GM21381 (cell line): ENCODE results near the gene RPUSD2.

Experiments used
- ATAC-seq: cut with Tn5 transposase; IDR thresholded peaks from one replicate; pipeline ENCODE4 v1.9.1; 2021; ENCODE audit warnings: mild to moderate bottlenecking, moderate library complexity; ENCODE audit not compliant: unreplicated experiment

The RPUSD2 gene

GRCh38 chr15:40569129-40569953 lies at the start of gene RPUSD2:
Gene RPUSD2, plus strand, starts transcription at chr15:40569299. Its CDS starts 39 bp downstream, at chr15:40569338.
- ATAC-seq, result peak; percentile 47

- ATAC-seq, result no peak
Measured at GRCh38 chr15:40523611-40524010, 45.5 kb upstream of the RPUSD2 start.

- no peak for ATAC-seq
Measured at GRCh38 chr15:40525855-40526254, 43.2 kb upstream of the RPUSD2 start.

- ATAC-seq, result no peak
Measured at GRCh38 chr15:40528801-40529200, 40.3 kb upstream of the RPUSD2 start.

GRCh38 chr15:40533763-40534364 lies 35.2 kb upstream of the RPUSD2 start:
- ATAC-seq, result no peak

GRCh38 chr15:40534371-40534770 lies 34.7 kb upstream of the RPUSD2 start:
- ATAC-seq, result no peak

- ATAC-seq, result no peak
Measured at GRCh38 chr15:40536501-40536900, 32.6 kb upstream of the RPUSD2 start.

- no peak for ATAC-seq
Measured at GRCh38 chr15:40538976-40539375, 30.1 kb upstream of the RPUSD2 start.

GRCh38 chr15:40543082-40543481 lies 26.0 kb upstream of the RPUSD2 start:
- no peak for ATAC-seq

GRCh38 chr15:40543631-40544294 lies 25.3 kb upstream of the RPUSD2 start:
- ATAC-seq, result peak; percentile 72

- no peak for ATAC-seq
Measured at GRCh38 chr15:40545457-40545856, 23.6 kb upstream of the RPUSD2 start.

GRCh38 chr15:40548610-40549009 lies 20.5 kb upstream of the RPUSD2 start:
- ATAC-seq, result no peak

GRCh38 chr15:40549894-40550293 lies 19.2 kb upstream of the RPUSD2 start:
- peak; percentile 14 for ATAC-seq

- peak; percentile 71 for ATAC-seq
Measured at GRCh38 chr15:40550341-40551037, 18.6 kb upstream of the RPUSD2 start.

GRCh38 chr15:40554161-40554525 lies 15.0 kb upstream of the RPUSD2 start:
- no peak for ATAC-seq

GRCh38 chr15:40555876-40556275 lies 13.2 kb upstream of the RPUSD2 start:
- ATAC-seq, result no peak

GRCh38 chr15:40558952-40559742 lies 10.0 kb upstream of the RPUSD2 start:
- no peak for ATAC-seq

GRCh38 chr15:40562691-40563090 lies 6.4 kb upstream of the RPUSD2 start:
- no peak for ATAC-seq

GRCh38 chr15:40563426-40563825 lies 5.7 kb upstream of the RPUSD2 start:
- ATAC-seq, result no peak

GRCh38 chr15:40564591-40565332 lies 4.3 kb upstream of the RPUSD2 start, which contains the start of gene CCDC32:
Gene CCDC32, minus strand, starts transcription at chr15:40565042. Its CDS starts 2,027 bp downstream, at chr15:40563015.
- ATAC-seq, result peak; percentile 94
